ENCODE results near the gene FAF1.

- TF ChIP-seq ZNF350 (tag by site-specific recombination; IDR thresholded peaks at IDR 0.05) (no peak), ZNF747 (tag by site-specific recombination; IDR thresholded peaks at IDR 0.05) (no peak), ZNF10 (tag by site-specific recombination; IDR thresholded peaks at IDR 0.05) (no peak), CTCF (tag by site-specific recombination; IDR thresholded peaks at IDR 0.05) (no peak), ZSCAN4 (tag by site-specific recombination; IDR thresholded peaks at IDR 0.05) (no peak), GLIS1 (tag by site-specific recombination; IDR thresholded peaks at IDR 0.05) (no peak), ZNF274 (IDR thresholded peaks at IDR 0.05; ENCODE audit: low read length) (no peak), ZNF274 (tag by site-specific recombination; IDR thresholded peaks at IDR 0.05; ENCODE audit: borderline replicate concordance) (no peak), PBX3 (CRISPR knock-in tag; IDR thresholded peaks at IDR 0.05) (no peak), HOXC10 (CRISPR knock-in tag; IDR thresholded peaks at IDR 0.05) (no peak), BCL11A (tag by site-specific recombination; IDR thresholded peaks at IDR 0.05; ENCODE audit: low read depth) (no peak), ZBTB20 (tag by site-specific recombination; IDR thresholded peaks at IDR 0.05) (no peak)
Measured at GRCh38 chr1:50419192-50419906, 540.7 kb downstream of the FAF1 start.

Measured in HEK293 (cell line).